Brain microvascular endothelial cell (primary cell): ENCODE measurements around the gene THRB.

Experiments
- DNase-seq: peaks from one replicate; pipeline ENCODE4 v3.0.0-alpha.2; 2020
- H3K27ac ChIP-seq: fragments of 250-450 bp; sonication (Bioruptor Pico); 2 replicates; pipeline ENCODE4 v1.5.1; 2020; ENCODE audit warnings: mild to moderate bottlenecking, moderate library complexity
- H3K27me3 ChIP-seq: fragments of 250-450 bp; sonication (Bioruptor Pico); replicated peaks from 2 replicates; pipeline ENCODE4 v1.5.1; 2020; ENCODE audit warnings: mild to moderate bottlenecking
- H3K36me3 ChIP-seq: fragments of 250-450 bp; sonication (Bioruptor Pico); replicated peaks from 2 replicates; pipeline ENCODE4 v1.5.1; 2020; ENCODE audit warnings: mild to moderate bottlenecking
- H3K4me3 ChIP-seq: 2 replicates; pipeline ENCODE4 v1.5.1; 2011; ENCODE audit warnings: low read depth, mild to moderate bottlenecking, control low read depth, low read length, moderate library complexity
- in situ Hi-C: cut with HindIII; loops from 2 replicates; pipeline ENCODE4 v1.10.0; 2017; ENCODE audit warnings: low sequenced_read_pairs, low pct_ligation_motif_present
- TF ChIP-seq, protein P1 (sequence below): IDR thresholded peaks from 2 replicates; pipeline ENCODE4 v1.5.1; 2011; ENCODE audit warnings: low read depth, mild to moderate bottlenecking, moderate library complexity, low read length, control low read depth, inconsistent platforms; ENCODE audit errors: missing control alignments

The THRB gene

DNA sequence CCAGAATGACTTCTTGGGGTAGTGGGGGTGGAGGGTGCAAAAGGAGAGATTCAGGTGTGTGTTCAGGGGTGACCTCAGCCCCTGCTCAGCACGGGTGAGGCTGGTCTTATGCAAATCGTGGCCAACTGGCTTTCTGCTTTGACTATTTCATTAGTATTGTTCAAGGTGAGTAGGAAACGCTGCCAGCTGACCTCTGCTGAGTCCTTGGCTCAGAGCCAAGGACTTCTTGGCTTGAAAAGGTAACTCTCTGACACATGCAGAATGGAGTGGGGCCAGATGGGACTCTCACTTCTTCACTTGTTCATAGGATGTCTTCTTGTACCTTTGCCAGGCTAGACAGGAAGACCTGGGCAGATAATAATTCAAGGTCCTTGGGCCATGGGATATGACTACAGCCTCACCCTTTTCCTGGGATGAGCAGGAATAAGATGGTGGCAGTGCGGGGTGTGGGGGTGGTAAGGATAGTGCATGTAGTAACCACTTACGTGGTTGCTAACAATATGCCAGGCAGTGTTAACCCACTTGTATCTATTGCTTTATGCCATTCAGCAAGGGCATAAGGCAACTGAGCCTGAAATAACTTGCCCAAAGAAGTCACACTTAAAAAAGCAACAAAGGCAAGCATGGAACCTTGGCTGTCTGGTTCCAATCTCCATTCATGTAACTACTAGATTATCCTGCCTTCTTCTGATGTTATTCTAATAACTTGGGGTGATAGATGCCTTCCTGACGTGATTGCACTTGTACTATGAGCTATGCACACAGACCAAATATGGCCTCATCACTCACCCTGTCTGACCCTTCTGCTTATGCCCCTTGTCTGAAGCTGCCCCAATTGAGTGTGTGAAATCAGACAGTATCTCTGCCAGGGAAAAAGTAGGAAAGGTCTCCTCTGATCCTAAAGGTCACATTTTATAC, 356.4 kb downstream of the THRB start:
- no peak overlapping the region for H3K27ac ChIP-seq
- DNase-seq = no peak
- no peaks in the 10 kb centered on the region for H3K36me3 ChIP-seq
- H3K4me3 ChIP-seq = no peak overlapping the region
- H3K27me3 ChIP-seq = no peaks in the 10 kb centered on the region
- in situ Hi-C loops = no loop called here
- TF ChIP-seq, protein P1, sequence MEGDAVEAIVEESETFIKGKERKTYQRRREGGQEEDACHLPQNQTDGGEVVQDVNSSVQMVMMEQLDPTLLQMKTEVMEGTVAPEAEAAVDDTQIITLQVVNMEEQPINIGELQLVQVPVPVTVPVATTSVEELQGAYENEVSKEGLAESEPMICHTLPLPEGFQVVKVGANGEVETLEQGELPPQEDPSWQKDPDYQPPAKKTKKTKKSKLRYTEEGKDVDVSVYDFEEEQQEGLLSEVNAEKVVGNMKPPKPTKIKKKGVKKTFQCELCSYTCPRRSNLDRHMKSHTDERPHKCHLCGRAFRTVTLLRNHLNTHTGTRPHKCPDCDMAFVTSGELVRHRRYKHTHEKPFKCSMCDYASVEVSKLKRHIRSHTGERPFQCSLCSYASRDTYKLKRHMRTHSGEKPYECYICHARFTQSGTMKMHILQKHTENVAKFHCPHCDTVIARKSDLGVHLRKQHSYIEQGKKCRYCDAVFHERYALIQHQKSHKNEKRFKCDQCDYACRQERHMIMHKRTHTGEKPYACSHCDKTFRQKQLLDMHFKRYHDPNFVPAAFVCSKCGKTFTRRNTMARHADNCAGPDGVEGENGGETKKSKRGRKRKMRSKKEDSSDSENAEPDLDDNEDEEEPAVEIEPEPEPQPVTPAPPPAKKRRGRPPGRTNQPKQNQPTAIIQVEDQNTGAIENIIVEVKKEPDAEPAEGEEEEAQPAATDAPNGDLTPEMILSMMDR = no peak

DNA sequence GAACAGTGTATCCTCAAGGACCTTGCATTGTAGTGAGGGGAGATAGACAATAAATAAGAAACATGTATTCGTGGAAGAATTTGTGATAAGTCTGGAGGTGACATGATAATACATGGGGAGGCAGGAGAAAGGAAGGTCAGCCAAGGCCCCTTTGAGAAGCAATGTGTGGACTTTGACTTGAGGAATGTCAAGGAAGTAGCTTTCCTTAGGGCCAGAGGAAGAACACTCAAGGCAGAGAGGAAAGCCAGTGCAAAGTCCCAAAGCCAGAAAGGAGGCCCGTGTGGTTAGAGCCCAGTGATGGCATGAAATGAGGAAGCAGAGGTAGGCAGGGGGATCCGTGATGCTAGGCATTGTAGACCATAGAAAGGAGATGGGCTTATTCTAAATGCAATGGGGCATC, 357.3 kb downstream of the THRB start:
- no peaks in the 10 kb centered on the region for H3K36me3 ChIP-seq
- in situ Hi-C loops = no loop called here
- H3K27ac ChIP-seq = no peak overlapping the region
- no peak overlapping the region for H3K4me3 ChIP-seq
- TF ChIP-seq, protein P1 = no peak
- no peaks in the 10 kb centered on the region for H3K27me3 ChIP-seq
- no peak for DNase-seq

DNA sequence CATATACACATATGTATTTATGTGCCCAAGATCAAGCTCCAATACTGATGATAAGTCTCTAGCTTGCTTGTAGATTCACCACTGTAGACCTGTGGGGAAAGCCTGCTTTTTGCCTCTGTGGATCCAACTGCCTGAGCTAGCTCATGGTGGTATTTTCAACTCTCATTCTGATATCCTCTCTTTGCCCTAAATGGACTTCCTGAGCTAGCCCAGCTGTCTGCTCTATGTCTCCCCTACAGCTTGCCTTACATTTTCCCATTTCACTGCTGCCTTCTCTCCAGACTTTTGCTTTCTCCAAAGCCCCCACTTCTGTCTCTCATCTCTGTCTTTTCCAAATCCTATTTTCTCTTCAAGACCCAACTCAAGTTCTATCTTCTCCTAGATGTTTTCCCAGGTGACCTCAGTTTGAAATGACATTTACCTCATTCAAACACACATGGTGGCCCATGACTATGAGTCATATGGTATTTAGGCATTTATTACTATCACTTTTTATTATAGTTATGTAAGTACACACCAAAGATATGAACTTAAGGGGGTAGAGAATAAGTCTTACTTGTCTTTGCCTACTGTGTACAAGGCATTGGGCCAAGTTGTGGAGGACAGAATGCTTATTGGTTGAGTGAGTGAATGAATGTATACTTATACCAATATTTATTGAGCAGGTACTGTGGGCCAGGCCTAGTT, 357.9 kb downstream of the THRB start:
- no peaks in the 10 kb centered on the region for H3K36me3 ChIP-seq
- no peaks in the 10 kb centered on the region for H3K27me3 ChIP-seq
- H3K27ac ChIP-seq = no peak overlapping the region
- no peak overlapping the region for H3K4me3 ChIP-seq
- in situ Hi-C loops = no loop called here
- TF ChIP-seq, protein P1 = no peak
- DNase-seq = no peak

DNA sequence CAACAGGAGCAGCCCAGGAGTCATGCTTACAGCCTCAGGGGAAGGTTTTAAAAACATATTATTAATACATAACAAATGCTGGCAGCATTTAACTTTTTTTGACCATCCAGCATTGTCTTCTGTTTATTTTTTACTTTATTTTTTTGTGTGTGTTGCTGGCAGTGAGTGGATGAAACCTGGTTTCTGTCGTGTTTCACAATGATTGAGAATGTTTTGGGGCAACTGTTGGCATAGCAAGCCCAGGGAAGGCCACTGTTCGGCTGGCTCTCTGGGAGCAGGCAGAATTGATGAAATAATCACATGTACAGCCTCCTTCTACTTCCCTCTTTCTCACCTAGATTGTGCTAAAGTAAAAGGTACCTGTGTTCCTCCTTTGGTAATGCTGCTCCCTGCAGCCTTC, 359.4 kb downstream of the THRB start:
- DNase-seq = no peak
- in situ Hi-C loops = no loop called here
- H3K4me3 ChIP-seq = no peak overlapping the region
- no peaks in the 10 kb centered on the region for H3K36me3 ChIP-seq
- no peaks in the 10 kb centered on the region for H3K27me3 ChIP-seq
- H3K27ac ChIP-seq = no peak overlapping the region
- TF ChIP-seq, protein P1 = no peak

DNA sequence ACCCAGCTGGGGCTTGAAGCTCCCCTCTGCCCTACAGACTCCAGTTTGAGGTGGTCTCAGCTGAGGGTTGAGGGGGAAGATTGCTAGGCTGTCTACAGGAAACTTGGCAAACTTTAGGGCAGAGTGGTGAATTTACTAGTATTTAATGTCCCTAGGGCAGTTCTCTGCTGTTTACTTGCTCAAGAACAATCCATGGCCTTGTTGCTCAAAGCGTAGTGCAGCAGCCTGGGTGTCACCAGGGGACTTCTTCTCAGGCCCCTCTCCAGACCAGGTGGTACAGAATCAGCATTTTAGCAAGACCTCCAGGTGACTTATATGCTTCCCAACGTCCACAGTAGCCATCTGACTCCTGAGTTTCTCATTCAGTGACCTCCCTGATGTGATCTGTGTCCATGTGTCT, 360.7 kb downstream of the THRB start:
- in situ Hi-C loops = no loop called here
- no peaks in the 10 kb centered on the region for H3K36me3 ChIP-seq
- TF ChIP-seq, protein P1 = no peak
- no peak overlapping the region for H3K27ac ChIP-seq
- H3K4me3 ChIP-seq = no peak overlapping the region
- no peak for DNase-seq
- H3K27me3 ChIP-seq = no peaks in the 10 kb centered on the region
